Sciatic nerve (tissue), 2 donors: Measurements from ENCODE around the gene UBA3. TPM values are rescaled to one million over a fixed set of nuclear protein-coding genes. Genes with fewer than 3 reads are reported as not detected.

Source experiments
- ATAC-seq: fragments of 200-7000 bp; cut with Tn5 transposase; one replicate; pipeline ENCODE4 v1.9.1; 2020; ENCODE audit warnings: mild to moderate bottlenecking, moderate library complexity
- DNase-seq: peaks from one replicate; pipeline ENCODE4 v3.0.0-alpha.2; 2020; ENCODE audit warnings: low spot score
- intact Hi-C: fragments of 100-400 bp; cut with DNase I; formaldehyde crosslinking; loops from one replicate; pipeline ENCODE4 v1.14.2; 2022
- total RNA-seq: library from RNA; stranded (reverse); fragmentation: NEBNext Ultra II Directional; extraction: Animal tissue kit (Norgen Biotek cat#: 25700); gene quantifications from one replicate; pipeline ENCODE4 v1.2.1, GENCODE V29; 2021
- donor health status: DM: no; HTN: no; CAD: no.
- donor health status: DM: no; HTN: no; CAD: no.

The UBA3 gene
- total RNA-seq, 1 donor from 2014 or later: 52.8 TPM

- no peak for ATAC-seq
- intact Hi-C loops: no loop called here
- DNase-seq: no peak
Measured at GRCh38 chr3:69103123-69103522, 23.0 kb upstream of the UBA3 start.

DNA sequence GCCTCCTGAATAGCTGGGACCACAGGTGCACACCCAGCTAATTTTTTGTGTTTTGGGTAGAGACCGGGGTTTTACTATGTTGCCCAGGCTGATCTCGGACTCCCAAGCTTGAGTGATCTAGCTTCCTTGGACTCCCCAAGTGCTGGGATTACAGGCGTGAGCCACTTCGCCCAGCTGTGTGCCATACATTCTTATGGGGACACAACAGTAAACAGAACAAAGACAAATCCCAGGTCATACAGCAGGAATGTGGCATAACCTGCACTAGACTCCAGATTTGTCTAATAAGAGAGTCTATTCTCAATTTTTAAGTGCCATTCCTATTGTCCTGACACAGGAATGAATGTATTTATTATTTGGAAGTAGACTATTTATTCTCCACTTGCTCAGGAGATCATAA is 22.2 kb upstream of the UBA3 start:
- DNase-seq: no peak
- intact Hi-C loops: no loop called here
- ATAC-seq: no peak

- DNase-seq: no peak
- intact Hi-C loops: no loop called here
- ATAC-seq: no peak
Measured at GRCh38 chr3:69099576-69099975, 19.4 kb upstream of the UBA3 start.

GRCh38 chr3:69097407-69098086 is 17.4 kb upstream of the UBA3 start:
- intact Hi-C loops: no loop called here
- no peak for DNase-seq
- ATAC-seq: no peak

DNA sequence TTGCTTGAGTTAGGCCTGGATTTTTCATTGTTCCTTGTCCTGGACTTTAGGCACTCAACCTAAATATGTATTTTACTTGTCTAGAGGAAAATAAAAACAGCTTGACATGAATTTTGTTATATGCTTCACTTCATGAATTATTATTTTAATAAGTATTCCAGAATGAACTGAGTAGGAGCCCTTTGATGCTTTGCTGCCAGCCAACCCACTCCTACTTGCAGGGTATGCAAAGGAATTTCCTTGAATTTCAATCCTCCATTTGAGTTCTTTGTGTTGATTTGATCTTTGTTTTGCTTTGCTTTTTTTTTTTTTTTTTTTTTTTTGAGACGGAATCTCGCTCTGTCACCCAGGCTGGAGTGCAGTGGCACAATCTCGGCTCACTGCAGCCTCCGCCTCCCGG is 16.1 kb upstream of the UBA3 start:
- DNase-seq (no peak), ATAC-seq (no peak)
- intact Hi-C loops: no loop called here

DNA sequence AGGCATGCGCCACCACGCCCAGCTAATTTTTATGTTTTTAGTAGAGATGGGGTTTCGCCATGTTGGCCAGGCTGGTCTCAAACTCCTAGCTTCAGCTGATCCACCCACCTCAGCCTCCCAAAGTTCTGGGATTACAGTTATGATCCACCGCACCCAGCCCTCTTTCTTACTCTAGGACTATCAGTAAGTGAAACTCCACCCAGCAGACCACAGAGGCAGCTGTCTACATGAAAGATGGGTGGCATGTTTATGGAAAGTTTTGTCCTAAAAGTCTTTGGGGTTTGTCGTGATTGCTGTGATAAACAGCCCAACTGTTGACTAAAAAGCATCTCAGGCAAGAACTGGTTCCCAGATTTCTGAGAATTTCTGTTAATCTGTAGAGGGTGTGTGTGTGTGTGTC is 15.5 kb upstream of the UBA3 start:
- intact Hi-C loops: no loop called here
- DNase-seq (no peak), ATAC-seq (no peak)

DNA sequence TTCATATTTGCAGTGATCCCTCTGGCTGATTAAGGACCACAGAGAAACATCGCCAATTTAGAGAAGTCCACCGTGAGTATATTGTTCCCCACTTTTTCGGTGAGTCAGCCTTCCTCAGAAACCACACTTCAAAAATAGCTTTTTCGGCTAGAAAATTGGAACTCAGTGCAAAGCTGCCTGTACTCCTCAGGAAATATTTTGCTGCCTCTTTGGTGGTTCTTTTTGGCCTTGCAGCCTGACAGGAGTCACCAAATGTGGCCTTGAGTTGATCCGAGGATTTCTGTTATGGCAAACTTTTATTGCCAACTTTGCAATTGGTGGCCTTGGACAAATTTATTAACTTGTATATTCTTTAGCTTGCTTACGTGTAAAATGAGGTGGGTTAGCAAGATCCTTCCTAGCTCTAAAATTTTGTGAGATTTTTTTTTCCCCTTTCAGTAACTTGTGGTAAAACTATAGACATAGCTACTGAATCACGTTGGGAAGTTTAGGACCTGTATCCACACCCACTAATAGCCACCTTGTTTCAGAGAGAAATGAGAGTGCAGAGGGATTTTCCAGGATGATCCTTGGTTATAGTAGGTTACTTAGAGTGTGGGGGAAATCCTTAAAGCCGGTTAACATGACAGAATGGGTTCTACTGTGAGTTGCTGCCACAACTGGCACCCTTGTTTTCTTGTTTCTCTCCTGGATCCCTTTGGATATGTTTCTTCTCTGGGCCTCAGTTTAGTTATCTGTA is 14.5 kb upstream of the UBA3 start:
- no peak for DNase-seq
- ATAC-seq: peak; percentile 66
- intact Hi-C loops: no loop called here

DNA sequence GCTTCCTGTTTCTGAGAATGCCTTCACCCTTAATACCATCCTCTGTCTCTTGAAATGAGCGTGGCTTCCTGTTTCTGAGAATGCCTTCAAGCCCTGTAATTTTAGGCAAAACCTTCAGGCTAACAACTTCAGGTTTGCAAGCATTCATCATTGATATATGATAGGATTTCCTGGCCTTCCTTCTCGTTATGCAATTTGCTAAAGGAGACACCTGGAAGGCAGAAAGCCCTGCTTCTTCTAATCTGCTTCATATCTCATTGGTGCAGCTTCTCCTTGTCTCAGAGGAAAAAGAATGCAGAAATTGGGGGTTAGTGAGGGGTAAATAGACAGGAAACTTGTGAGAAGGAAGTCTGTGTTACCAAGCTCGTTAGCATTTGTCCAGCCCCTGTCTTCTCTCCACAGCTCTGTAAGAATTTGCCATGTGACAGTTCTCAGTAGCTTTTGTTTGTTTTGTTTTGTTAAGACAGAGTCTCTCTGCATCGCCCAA is 11.9 kb upstream of the UBA3 start:
- ATAC-seq (peak; percentile 59), DNase-seq (no peak)
- intact Hi-C loops: no loop called here

DNA sequence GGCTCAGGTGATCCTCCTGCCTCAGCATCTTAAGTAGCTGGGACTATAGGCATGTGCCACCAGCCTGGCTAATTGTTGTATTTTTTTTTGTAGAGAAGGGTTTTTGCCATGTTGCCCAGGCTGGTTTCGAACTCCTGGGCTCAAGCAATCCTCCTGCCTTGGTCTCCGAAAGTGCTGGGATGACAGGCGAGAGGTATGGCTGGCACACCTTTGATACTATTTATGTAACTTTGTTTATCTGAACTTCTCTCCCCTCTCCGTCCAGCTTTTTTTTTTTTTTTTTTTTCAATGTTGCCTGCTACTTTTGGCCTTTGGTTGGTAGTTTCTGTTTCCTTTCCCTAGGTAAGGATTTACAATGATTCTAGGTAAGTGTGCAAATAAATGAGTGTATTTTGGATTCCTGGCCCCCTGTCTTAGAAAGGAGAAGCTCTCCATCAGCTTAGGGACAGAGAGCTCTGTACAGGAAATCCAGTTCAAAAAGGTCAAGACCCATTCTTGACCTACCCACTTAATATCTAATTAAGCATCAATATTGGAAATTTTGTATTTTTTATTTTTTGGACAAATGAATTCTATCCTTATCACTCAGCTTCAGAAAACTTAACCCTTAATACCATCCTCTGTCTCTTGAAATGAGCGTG is 11.3 kb upstream of the UBA3 start:
- intact Hi-C loops: no loop called here
- ATAC-seq (no peak), DNase-seq (no peak)

DNA sequence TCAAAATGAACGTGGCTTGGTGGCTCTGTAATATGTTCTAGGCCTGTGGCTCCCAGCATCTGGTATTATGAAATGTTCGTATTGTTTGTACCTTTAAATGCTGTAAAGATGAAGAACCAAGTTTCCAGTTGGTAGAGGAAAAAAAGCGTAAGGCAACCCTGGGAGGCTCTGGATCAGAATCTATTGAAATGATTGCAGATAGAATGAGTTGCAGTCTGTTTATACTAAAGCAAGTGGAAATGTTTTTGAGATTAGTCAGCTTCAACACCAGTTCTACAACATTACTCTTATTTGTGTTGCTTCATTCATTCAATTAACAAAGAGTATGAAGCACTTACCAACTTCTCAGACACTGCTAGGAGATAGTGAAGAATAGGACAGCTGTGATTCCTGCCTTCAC is 9.9 kb upstream of the UBA3 start:
- ATAC-seq (no peak), DNase-seq (no peak)
- intact Hi-C loops: no loop called here

GRCh38 chr3:69088063-69088462 is 7.9 kb upstream of the UBA3 start:
- DNase-seq (no peak), ATAC-seq (no peak)
- intact Hi-C loops: no loop called here

DNA sequence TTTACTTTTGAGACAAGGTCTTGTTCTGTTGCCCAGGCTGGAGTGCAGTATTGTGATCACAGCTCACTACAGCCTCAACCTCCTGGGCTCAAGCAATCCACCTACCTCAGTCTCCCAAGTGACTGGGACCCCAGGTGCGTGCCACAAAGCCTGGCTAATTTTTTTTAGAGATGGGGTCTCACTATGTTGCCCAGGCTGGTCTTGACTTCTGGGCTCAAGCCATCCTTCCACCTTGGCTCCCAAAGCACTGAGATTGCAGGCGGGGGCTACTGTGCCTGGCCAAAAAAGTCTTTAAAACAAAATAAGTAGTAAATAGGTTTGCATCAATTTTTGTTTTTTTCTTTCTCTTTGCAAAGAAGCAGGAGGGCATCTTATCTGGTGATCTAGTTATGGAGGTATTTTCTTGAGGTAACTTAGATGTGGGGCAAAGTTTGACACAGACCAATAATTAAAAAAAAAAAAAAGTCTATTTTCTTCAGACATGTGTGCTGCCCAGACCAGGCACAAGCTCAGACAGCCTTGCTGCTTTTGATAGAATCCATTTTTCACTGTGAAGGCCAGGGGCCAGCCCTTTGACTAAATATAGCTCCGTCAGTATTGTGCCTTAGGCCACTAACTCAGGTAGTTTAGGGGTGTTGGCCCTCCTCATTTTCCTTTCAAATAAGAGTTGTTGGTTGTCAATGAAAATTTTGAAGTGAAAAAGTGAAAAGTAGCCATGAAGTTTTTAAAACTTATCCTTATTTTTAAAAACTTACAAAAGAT is 7.0 kb upstream of the UBA3 start:
- ATAC-seq: no peak
- no peak for DNase-seq
- intact Hi-C loops: no loop called here

GRCh38 chr3:69085833-69086722 is 5.9 kb upstream of the UBA3 start:
- ATAC-seq (peak; percentile 75), DNase-seq (peak; percentile 89)
- intact Hi-C loops: no loop called here

- intact Hi-C loops: no loop called here
- DNase-seq (peak; percentile 72), ATAC-seq (peak; percentile 59)
Measured at GRCh38 chr3:69085168-69085832, 5.1 kb upstream of the UBA3 start.

- ATAC-seq: peak; percentile 88
- intact Hi-C loops: no loop called here
- peak; percentile 96 for DNase-seq
Measured at GRCh38 chr3:69084326-69085167, 4.4 kb upstream of the UBA3 start, which contains the start of gene ARL6IP5. ARL6IP5 (plus strand) TSS chr3:69084937; CDS start chr3:69085048, 111 bp downstream.

DNA sequence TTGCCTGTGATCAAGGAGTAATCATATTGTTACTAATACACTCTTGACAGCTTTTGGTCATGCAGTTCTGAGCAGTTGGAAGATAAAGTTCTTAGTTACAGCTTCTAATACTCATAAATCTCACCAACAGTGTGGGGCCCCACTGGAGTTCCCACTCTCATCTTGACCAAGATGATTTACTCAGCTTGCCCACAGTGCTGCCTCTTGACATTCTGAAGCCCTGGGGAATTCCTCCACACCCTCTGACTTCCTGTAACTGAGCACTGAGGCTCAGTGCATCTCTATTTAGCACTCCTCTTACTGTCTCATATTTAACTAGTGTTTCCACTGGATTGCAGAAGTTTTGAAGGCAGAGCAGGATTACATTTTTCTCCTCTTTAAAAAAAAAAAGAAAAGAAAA is 2.6 kb upstream of the UBA3 start:
- intact Hi-C loops: no loop called here
- no peak for ATAC-seq
- DNase-seq: peak; percentile 72

GRCh38 chr3:69082361-69082760 is 2.2 kb upstream of the UBA3 start:
- intact Hi-C loops: no loop called here
- no peak for DNase-seq
- ATAC-seq: no peak
